ENCODE data around the gene FAM120A. TPM values are rescaled to one million over a fixed set of nuclear protein-coding genes. Genes with fewer than 3 reads are reported as not detected.

The FAM120A gene
- total RNA-seq, 1 experiment from 2014 or later, result 43.2 TPM

DNA sequence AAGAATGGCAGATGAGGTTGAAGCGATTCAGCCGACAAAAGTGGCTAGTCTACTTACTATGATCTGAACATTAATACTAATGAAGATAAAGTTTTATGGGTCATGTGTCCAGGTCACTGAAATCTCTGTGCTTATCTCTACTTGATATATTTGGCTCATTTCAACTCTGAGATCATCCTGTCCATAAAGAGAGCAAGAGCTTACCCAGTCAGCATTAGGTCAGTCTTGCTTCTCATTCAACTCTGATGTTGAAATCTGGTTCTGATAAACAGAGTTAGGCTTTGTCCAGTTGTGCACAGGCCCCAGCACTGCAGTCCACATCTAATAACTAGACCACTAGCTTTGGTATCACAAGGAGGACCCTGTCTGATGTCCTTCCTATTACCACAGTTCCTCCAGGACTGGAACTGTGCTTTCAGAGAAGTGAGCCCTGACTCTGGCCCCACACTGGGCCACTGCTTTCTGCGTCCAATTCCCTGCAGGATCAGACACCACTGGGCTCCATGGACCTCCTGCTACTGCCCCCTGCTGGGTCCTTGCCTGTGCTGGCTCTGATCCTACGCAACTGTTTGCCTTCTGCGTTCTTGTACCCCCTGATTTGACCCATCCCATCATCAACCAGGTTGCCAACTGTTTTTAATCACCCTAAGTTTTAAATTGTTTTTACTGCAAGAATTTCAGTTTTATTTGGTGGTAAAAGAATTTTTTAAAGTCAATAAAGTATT is 23.7 kb upstream of the FAM120A start:
- DNase-seq, result no peak
- ChIA-PET POLR2A (no interaction called here), CTCF (no interaction called here)
- no TSS peak for BruUV-seq (replicated peaks)
- no peak overlapping the region for H3K4me3 ChIP-seq (ENCODE audit: low read depth, low read length)
- Mint-ChIP-seq H3K4me1 (ENCODE audit: low read depth, unreplicated experiment) (peaks cover 8% of the 10 kb centered on the region), H3K27ac (ENCODE audit: unreplicated experiment) (no peak overlapping the region), H3K4me3 (ENCODE audit: unreplicated experiment) (no peak overlapping the region), H3K9me3 (ENCODE audit: unreplicated experiment) (peaks cover 11% of the 10 kb centered on the region), H3K36me3 (ENCODE audit: insufficient read depth, unreplicated experiment) (no peaks in the 10 kb centered on the region), H3K27me3 (ENCODE audit: insufficient read depth, unreplicated experiment) (no peaks in the 10 kb centered on the region)
- H3K27me3 ChIP-seq (replicated peaks; ENCODE audit: control insufficient read depth, insufficient read depth, low read length), result no peaks in the 10 kb centered on the region
- H3K9me3 ChIP-seq, result no peaks in the 10 kb centered on the region
- TF ChIP-seq, protein P1, sequence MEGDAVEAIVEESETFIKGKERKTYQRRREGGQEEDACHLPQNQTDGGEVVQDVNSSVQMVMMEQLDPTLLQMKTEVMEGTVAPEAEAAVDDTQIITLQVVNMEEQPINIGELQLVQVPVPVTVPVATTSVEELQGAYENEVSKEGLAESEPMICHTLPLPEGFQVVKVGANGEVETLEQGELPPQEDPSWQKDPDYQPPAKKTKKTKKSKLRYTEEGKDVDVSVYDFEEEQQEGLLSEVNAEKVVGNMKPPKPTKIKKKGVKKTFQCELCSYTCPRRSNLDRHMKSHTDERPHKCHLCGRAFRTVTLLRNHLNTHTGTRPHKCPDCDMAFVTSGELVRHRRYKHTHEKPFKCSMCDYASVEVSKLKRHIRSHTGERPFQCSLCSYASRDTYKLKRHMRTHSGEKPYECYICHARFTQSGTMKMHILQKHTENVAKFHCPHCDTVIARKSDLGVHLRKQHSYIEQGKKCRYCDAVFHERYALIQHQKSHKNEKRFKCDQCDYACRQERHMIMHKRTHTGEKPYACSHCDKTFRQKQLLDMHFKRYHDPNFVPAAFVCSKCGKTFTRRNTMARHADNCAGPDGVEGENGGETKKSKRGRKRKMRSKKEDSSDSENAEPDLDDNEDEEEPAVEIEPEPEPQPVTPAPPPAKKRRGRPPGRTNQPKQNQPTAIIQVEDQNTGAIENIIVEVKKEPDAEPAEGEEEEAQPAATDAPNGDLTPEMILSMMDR (IDR thresholded peaks at IDR 0.05; ENCODE audit: insufficient read depth in 1 of 2, low read depth in 1 of 2, low read length in 1 of 2, severe bottlenecking in 1 of 2, unreplicated experiment in 1 of 2), result no peak
- peaks cover 12% of the 10 kb centered on the region; the same call in 1 of the 2 replicates for H3K4me1 ChIP-seq
- intact Hi-C loops (cut with micrococcal nuclease; ENCODE audit: unreplicated experiment), result no loop called here
- H3K36me3 ChIP-seq (ENCODE audit: control insufficient read depth, insufficient read depth, low read length), result no peaks in the 10 kb centered on the region

DNA sequence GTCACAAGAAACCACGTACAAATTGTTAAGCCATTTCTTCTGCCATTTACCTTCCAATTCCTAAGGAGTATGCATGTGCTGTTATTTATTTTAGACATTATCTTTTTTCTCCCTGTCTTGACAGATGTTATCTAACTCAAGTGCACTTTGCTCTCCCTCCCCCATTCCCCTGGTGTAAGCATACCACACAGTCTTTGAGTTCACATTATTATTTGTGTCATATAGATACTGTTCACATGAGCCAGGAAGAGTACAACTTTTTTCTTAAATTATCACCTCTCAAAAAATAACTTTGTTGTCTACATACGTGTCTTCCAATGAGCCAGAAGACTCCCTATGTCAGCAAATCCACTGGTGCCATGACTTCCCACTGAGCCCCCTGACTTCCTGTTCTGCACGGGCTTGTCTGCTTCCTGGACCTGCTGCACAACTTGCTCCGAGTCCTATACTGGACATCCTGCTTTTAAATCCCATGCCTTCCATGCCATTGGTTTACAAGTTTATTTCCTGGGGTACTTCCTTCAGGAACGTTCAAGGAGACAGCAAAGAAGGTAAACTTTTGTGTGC is 19.9 kb upstream of the FAM120A start:
- intact Hi-C loops (cut with micrococcal nuclease; ENCODE audit: unreplicated experiment), result no loop called here
- no TSS peak for BruUV-seq (replicated peaks)
- no peaks in the 10 kb centered on the region for H3K9me3 ChIP-seq
- no peaks in the 10 kb centered on the region for H3K36me3 ChIP-seq (ENCODE audit: control insufficient read depth, insufficient read depth, low read length)
- ChIA-PET CTCF (no interaction called here), POLR2A (no interaction called here)
- TF ChIP-seq, protein P1 (IDR thresholded peaks at IDR 0.05; ENCODE audit: insufficient read depth in 1 of 2, low read depth in 1 of 2, low read length in 1 of 2, severe bottlenecking in 1 of 2, unreplicated experiment in 1 of 2), result no peak
- H3K27me3 ChIP-seq (replicated peaks; ENCODE audit: control insufficient read depth, insufficient read depth, low read length), result no peaks in the 10 kb centered on the region
- Mint-ChIP-seq H3K27me3 (ENCODE audit: insufficient read depth, unreplicated experiment) (no peaks in the 10 kb centered on the region), H3K4me3 (ENCODE audit: unreplicated experiment) (peak overlapping the region; percentile 56), H3K4me1 (ENCODE audit: low read depth, unreplicated experiment) (peaks cover 15% of the 10 kb centered on the region), H3K9me3 (ENCODE audit: unreplicated experiment) (peaks cover 9% of the 10 kb centered on the region), H3K27ac (ENCODE audit: unreplicated experiment) (peak overlapping the region; percentile 85), H3K36me3 (ENCODE audit: insufficient read depth, unreplicated experiment) (no peaks in the 10 kb centered on the region)
- no peak overlapping the region for H3K4me3 ChIP-seq (ENCODE audit: low read depth, low read length)
- peak in 1 of 2 experiments; percentile 41 for DNase-seq
- H3K4me1 ChIP-seq, result peaks cover 12% of the 10 kb centered on the region; the same call in 1 of the 2 replicates

DNA sequence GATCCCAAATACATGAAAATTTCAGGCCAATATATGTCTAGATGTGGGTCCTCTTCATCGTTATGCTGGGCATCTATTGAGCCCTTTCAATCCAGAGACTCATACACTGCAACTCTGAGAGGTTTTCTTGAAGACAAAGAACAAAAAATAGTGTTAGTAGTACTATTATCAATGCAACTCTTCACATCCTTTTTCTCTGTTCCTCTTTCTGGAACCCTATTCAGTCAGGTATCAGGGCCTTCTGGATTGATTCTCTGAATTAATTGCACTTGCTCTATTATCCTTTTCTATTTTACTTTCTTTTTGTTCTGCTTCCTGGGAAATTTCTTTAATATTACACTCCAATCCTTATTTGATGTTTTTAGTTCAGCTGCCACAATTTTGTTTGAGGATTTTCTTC is 18.5 kb upstream of the FAM120A start:
- H3K4me3 Mint-ChIP-seq (ENCODE audit: unreplicated experiment), result no peak overlapping the region
- Histone ChIP-seq H3K4me3 (ENCODE audit: low read depth, low read length) (no peak overlapping the region), H3K4me1 (peaks cover 12% of the 10 kb centered on the region; the same call in 1 of the 2 replicates), H3K27me3 (replicated peaks; ENCODE audit: control insufficient read depth, insufficient read depth, low read length) (no peaks in the 10 kb centered on the region), H3K9me3 (no peaks in the 10 kb centered on the region), H3K36me3 (ENCODE audit: control insufficient read depth, insufficient read depth, low read length) (no peaks in the 10 kb centered on the region)
- ChIA-PET POLR2A (no interaction called here), CTCF (no interaction called here)
- no peak overlapping the region for H3K27ac Mint-ChIP-seq (ENCODE audit: unreplicated experiment)
- BruUV-seq (replicated peaks), result no TSS peak
- intact Hi-C loops (cut with micrococcal nuclease; ENCODE audit: unreplicated experiment), result no loop called here
- no peaks in the 10 kb centered on the region for H3K27me3 Mint-ChIP-seq (ENCODE audit: insufficient read depth, unreplicated experiment)
- TF ChIP-seq, protein P1 (IDR thresholded peaks at IDR 0.05; ENCODE audit: insufficient read depth in 1 of 2, low read depth in 1 of 2, low read length in 1 of 2, severe bottlenecking in 1 of 2, unreplicated experiment in 1 of 2), result no peak
- H3K36me3 Mint-ChIP-seq (ENCODE audit: insufficient read depth, unreplicated experiment), result no peaks in the 10 kb centered on the region
- DNase-seq, result no peak
- H3K4me1 Mint-ChIP-seq (ENCODE audit: low read depth, unreplicated experiment), result peaks cover 15% of the 10 kb centered on the region
- H3K9me3 Mint-ChIP-seq (ENCODE audit: unreplicated experiment), result no peaks in the 10 kb centered on the region
